ENCODE results near the gene SLC7A1.
A peak's percentile ranks its signal among the peaks of the same experiment; 100 is the strongest.

SLC7A1 gene

DNA sequence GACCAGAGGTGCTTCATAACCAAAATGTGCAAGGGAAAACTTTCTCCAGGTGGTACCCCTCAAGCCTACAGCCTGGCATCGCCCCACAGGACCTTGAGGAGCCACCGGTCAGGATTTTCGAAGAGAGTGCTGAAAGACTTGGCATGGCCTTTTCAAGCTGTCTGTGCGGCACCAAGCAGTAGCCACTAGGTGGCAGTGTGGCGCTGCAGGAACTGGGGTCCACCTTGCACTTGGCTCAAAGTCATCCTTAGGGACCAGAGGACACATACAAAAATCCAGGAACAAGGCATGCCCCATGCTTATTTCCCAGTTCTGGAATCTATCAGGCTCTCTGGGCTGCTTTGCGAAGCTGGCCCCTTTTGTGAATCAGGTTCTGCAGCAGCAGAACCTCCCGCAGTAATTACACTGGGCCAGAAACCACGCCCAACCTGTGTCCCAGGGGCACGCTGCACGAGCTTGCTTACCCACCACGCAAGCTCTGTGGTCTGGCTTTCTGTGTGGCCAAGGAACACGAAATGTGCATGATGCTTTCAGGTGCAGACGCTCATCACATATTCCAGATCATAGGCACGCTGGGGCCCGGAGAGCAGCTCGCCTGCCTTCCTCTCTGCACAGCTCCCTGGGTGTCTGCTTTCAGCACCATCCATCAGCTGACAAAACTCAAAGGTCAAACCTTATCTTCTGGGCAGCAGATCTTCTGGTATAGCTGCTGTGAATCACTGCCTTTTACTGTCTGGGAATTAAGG, 87.2 kb downstream of the SLC7A1 start:
- peak; percentile 69 to 71 for DNase-seq

DNA sequence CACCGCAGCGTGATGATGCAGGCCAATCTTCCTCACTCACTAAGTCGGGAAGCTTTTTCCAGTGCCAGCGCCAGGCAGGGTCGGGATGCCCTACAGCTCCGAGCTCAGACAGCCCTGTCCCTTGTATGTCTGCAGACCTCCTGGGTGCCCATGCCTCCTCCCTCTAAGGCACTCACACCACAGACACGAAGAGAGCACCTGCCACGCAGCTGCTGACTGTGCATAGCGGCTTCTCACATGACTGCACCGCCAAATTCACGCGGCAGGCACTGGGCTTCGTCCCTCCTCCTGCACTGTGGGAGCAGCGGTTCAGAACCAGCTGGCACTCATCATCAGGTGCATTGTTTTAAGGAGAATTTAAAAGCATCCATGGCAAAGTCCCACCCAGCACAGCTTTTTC, 88.1 kb downstream of the SLC7A1 start:
- DNase-seq: no peak

DNA sequence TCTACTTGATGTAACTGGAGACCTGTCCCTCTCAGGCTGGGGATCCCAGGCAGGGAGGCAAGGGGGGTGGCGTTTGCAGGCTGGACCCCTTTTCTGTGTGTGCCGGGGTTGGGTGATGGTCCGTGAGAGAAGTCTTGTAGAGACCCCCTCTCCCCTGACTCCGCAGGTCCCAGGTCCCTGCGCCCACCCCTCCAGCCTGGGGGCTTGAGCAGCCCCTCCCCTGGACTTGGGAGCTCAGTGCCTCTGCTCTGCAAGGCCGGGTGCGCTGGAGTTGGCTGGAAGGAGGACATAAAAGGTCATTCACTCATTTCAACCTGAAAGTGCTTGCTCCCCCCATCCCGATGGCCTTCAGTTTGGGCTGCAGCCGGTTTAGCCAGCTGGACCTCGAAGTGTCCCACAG, 89.5 kb downstream of the SLC7A1 start:
- DNase-seq: no peak

DNA sequence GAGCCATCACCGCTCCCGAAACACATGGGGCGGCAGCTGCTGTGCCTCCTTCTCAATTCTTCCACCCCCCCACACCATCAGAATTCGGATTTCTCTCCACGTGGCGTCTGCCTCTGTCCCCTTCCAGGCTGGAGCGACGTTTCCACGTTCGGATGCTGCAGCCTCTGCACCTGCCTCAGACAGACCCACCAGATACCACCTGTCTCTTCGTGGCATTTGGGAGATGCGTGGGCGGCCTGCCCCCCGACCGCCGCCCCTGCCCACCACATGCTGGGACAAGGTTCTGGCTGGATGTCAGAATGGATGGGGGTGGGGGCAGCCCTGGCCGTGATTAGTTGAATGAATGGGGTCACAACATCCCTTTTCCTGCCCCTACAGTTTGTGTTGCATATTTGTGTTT, 90.0 kb downstream of the SLC7A1 start:
- DNase-seq: no peak

DNA sequence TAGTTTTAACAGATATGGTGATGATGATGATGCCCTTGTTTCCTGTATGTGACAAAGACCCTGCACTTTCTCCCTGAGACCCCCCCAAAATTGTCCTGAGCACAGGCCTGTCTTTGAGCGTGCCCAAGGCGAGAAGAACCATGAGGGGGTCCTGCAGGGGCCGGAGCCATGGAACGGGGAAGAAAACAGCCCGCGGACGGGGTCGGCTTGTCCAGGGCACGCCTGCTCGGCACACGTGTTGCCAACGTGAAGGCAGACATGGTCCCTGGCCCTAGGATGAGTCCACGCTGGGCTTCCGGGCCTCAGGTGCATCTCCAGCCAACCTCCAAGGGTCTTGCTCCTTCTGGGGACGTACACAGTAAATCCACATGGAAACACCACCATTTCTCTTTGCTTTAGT, 90.8 kb downstream of the SLC7A1 start:
- DNase-seq: no peak

DNA sequence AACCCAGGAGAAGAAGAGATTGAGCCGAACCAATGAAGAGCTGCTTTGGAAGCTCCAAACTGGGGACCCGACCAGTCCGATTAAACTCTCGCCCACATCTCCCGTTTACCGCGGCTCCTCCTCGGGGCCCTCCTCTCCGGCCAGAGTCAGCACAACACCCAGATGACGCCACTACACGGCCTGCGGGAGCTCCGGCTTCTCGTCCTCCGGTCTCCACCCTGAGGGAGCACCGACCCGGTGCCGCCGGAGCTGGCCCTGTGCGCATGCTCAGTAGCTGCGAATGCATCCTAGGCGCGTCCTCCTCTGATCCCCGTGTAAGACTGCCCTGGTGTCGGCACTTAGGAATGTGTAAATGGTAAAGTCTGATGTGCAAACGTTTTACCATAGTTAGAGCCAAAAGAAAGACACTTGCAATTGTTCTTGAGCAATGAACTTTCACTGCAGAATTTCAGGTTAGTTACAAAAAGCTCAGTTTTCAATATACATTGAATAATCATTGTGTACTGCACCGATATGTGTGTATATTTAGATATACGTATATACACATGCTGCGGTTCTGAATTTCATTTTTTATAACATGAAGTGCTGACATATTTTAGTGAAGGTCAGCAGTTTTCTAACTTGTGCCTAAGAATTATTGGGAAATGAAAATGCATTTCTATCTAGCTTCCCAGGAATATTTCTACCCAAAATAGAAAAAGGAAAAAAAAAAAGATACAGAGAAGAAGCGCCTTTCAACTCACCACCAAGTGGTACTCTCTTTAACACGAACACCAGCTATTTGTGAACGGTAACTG, 92.2 kb downstream of the SLC7A1 start:
- DNase-seq: no peak

DNA sequence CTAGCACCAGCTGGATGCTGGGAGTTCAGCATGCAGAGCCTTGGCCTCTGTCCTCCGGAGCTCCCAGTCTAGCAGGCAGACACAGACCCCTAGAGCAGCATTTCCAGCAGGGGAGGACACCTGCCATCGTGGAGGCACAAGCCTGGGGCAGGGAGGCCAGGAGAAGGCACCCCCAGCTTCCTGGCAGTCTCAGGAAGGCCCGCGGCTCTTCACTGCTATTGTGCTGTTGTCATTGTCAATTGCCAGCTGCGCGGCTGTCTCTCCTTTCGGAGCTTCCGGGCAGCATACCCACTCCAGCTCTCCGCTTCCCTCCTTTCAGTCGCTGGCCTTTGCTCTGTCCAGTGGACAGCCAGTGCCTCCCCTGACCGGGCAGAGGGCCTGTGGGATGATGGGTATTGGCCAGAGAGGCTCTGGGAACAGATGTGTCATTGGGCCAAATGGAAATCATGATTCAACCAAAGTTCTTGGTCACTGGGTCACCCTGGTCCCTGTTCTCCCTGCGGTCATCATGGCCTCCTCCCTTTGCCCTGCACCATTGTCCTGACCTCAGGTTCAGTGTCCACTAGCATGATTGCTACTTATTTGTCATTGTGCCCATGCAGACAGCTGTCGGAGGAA, 93.0 kb downstream of the SLC7A1 start:
- no peak for DNase-seq

DNA sequence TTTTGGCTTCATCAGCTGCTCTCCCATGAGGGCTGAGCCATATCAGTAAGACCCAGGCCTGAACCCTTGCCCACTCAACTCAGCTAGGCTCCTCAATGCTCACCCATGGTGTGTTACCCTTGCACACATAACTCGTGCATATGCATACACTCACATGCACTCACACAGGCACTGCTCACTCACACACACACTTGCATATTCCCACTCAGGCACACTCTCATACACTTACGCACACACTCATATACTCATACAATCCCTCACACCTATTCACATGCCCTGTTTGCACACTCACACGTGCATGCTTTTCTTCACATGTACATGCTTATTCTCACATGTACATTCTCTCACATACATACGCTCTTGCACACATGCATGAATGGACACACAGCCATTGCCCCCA, 93.8 kb downstream of the SLC7A1 start:
- DNase-seq: no peak

DNA sequence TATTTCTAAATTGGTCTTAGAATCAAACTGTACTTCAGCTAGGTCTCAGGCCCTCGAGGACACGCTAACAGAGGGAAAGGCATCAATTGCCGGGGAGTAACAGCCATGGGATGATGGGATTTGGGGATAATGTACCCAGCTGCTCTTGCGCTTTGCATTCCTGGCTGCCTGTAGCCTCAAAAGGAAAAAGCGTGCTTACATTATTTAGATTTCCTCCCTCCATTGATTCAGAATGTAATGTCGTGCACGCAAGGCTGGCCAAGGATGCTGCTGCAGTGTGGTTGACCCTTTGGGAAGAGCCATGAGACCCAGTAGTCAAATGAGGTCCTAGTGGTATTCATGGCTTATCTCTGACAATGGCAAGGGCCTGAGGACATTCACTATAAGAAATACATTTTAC, 95.1 kb downstream of the SLC7A1 start:
- DNase-seq: no peak

DNA sequence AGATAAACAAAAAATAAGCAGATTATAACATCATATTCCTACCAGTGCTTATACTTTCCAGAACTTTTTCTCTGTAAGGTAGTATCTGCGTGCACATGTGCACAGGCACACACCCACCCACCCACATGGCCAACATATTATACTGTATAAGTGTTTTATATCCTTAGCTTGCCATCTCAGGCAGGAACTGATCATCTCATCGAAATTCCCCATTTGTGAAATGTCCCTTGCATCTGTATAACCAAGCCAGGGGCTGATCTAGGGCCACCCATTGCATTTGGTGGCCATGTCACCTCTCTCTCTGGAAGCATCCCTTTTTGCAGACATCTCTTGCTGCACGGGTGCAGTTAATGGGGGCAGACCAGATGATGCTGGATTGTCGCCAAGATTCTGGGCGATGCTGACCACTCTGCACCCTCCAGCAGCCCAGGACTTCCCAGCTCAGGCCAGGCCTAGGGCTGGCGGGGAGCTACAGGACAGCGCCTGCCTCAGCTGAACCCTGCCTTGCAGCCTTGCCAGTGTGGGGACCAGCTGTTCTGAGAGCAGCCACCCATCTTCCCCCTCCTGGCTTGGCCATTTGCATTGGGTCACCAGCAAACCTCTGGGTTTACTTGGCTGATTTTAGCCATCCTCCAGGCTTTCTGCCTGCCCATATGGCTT, 95.9 kb downstream of the SLC7A1 start:
- no peak for DNase-seq

DNA sequence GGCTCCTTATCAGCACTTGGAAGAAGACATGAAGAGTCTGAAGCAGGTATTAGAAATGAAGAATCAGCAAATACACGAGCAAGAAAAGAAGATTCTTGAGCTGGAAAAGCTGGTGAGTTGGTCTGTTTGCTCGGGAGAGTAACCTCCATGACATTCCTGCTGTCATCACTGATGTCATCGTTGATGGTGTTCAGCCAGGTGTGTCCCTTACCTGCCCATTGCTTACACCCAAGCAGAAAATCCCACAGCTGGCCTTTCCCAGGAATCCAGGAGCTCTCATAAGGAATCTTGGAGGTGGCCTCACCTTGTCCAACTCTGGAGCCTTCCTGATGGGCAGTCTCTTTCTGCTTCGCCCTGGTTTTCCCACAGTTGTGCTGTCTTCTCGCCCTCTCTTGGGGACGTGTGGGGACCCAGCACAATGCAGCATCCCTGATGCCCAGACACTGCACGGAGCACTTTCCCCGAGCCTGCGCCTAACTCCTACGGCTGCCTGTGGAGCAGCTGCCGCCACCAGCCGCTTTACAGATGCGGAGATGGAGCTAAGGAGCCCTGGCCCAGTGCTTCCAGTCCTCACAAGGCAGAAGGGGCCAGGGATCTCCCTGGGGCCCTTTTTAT, 97.0 kb downstream of the SLC7A1 start:
- no peak for DNase-seq

DNA sequence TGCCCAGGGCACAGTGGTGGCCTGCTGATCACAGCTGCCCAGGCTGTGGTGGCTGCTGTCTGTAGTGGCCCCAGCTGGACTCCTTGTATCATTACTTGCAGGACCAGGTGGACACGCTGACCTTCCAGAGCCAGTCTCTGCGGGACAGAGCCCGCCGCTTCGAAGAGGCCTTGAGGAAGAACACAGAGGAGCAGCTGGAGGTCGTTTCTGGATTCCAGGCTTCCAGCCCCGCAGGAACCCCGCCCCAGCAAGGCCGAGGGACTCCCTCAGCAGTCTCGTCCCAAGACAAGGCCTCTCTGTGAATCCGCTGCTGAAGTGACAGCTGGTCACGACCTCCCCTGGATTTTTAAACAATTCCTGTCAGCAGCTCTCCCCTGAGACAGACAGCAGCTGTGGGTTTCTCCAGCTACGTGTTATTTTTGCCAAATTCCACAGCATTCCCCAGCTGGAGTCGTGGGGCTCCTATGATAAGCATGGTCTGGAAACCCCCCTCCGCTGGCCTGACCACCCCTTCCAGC, 98.3 kb downstream of the SLC7A1 start:
- DNase-seq: no peak

DNA sequence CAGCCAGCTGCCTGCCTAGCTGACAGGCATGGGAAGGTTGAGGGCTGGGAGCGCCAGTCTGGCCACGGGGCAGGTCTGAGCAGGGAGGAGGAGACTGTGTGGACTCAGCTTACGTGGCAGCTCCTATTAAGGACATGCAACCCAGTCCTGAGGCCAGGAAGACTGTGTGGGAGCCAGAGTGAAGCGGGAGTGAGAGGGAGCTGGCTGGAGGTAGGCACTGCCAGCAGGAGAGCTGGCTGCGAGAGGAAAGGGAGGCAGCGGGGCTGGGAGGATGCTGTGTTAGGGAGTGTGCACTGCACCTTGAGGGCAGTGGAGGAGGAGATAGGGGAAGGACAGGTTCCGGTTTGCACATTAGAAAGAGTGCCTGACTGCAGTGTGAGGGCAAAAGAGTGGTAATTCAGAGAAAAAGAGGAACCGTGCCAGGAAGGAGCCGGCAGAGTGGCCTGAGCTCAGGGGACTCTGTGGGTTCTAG, 99.2 kb downstream of the SLC7A1 start:
- DNase-seq: peak; percentile 1 to 46

DNA sequence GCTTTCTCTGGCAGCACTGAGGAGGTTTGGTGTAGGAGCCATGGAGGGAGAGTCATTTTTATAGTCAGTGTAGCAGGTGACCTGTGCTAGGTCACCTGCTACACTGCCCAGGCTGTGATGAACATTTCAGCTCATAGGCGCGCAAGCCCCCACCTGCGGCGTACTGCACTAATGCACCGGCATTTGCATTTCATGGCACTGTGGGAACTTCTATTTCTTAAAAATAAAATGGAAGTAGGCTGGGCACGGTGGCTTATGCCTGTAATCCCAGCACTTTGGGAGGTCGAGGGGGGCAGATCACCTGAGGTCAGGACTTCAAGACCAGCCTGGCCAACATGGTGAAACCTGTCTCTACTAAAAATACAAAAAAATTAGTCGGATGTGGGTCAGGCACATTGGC, 101.0 kb downstream of the SLC7A1 start:
- no peak for DNase-seq

DNA sequence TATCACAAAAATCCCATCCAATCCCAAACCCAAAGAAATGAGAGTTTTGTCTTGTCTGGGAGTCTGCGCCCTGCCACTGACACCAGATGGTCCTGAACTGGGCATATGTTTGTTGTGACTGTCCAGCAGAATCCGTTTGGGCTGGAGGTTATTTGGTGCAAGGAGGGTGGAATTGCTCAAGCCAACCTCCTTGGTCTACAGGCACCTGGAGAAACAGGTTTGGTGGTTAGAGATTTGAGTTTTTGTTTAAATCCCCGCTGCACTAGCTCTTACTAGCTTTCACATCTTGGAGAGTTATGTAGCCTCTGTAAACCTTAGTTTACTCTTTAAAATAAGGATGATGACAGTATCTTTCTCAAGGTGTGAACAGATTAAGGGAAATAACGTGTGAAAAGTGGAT, 101.7 kb downstream of the SLC7A1 start:
- no peak for DNase-seq

DNA sequence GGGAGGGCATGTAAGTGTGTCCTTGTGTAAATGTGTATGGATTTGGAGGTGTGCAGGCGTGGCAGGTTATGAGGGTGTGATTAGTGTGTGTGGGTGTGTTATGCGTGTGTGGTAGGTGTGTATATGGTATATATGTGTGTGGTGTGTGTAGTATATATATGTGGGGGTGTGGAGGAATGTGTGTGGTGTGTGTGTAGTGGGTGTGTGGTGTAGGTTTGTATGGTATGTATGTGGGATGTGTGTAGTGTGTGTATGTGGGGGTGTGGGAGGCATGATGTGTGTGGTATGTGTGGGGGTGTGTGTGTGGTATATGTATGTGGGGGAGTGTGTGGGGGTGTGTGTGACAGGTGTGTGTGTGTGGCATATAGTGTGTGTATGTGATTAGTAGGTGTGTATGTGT, 104.2 kb downstream of the SLC7A1 start:
- DNase-seq: no peak

DNA sequence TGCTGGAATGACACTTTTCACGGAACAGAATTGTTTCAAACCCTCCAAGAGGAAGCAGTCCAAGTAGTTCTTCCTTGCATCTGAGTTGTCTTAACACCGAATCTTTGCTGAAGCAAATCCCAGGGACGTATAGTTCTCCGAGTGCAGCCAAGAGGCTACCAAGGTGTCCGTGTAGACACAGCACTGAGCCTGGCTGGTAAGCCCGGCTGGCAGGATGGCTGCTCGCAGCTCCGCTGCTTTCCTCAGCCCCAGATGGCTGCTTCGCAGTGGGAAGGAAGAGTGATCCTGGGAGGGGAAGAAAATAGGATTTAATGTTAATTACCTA, 105.0 kb downstream of the SLC7A1 start:
- no peak for DNase-seq

DNA sequence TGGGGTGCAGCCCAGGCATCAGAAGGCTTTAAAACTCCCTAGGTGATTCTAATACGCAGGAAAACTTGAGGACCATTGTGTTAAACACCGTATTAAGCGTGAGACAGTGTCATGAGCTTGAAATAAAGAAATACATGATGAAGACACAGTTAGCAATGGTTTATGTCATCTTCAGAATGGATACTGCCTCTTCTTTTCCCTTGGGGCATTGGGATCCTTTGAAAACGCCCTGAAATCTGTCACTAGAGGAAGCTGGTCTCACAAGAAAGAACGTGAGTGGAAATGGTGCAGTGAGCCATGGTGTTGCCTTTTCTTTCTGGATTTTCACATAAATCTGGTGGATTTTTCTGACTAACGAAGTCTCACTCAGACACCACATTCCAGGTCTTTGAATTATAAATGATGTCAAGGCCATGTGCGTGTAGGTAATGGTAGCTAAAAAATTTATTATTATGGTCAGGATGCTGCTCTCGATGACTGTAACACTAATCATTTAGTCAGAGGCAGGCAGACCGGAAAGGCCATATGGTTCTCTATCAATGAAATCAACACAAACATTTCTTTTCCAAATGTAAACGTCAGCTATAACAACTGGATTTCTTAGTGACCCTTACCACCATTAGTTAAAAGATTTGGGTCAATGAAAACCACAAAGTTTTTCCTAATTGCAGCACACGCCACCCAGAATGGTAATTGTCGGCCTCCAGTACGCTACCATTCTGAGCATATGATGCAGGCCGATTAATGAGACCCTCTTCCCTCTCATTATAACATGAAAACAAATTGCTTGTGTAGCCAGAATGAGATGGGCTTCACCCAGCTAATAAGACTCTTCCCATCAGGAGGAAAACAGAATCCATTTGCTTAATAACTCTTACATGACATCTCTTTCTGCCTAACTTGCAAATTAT, 105.6 kb downstream of the SLC7A1 start:
- no peak for DNase-seq

DNA sequence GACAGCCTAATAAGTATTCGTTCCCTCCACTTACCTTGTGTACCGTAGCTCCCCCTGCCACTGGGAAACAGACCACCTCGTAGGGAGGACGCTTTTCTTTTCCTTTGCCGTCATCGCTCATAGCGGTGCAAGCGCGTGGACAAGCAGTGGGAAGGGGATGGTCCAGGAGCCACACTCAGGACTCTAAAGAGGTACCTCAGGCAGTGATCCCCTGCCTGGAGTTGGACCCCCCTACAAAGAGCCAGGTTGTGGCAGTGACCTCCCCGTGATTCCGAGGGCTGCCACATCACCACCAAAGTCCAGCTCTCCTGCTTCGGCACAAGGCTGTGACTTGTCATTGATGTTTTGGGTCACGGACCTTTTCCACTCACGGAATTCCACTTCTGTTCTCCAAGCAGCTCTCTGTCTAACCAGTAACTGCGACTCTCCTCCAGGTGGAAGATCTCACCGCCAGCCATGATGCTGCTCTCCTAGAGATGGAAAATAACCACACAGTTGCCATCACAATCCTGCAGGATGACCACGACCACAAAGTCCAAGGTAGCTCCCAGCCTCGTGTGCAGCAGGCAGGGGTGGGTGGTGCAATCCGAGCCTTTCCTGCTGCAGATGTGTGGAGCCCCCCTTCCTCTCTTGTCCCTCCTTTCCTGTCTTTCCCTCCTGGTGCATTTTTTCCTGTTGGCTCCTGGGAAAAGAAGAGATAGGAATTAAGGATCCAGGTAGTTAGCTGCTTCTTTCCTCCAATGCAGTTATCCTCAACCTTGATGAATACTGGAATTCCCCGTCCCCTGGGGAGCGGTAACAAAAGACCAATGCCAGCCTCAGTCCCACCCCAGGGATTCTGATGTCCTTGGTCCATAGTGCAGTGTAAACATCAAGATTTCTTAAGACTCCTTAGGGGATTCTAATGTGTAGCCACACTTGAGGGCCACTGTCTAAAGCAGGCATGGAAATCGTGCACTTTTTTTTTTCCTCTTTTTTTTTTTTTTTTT, 107.7 kb downstream of the SLC7A1 start:
- no peak for DNase-seq

DNA sequence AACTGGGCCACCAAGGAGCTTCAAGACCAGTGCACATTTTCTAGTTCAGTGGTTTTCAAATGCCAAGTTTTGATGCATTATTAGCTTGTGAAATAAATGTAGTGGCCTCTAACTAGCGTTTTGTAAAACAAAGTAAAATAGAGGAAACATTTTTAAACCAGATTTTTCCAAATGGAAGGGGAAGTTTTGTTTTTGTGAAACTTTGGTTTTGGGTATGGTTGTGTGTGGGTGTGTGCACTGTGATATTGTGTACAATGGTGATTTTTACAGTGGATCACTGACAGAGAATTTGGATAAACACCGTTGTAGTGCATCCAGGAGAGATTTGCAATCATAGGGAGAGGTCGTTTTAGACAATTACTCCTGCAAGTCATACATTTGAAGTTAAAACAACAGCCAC, 108.9 kb downstream of the SLC7A1 start:
- DNase-seq: no peak

All from CD4-positive, alpha-beta T cell treated with Interleukin-4 for 1 hour (primary cell).